Measurements from ENCODE around the gene MALAT1. TPM values are rescaled to one million over a fixed set of nuclear protein-coding genes. Genes with fewer than 3 reads are reported as not detected.

The MALAT1 gene
- total and polyA plus RNA-seq, 10 of the 15 experiments (the other 5 are each of a cell fraction or from before 2014, with no cell fraction given): 448 to 8,160 (median 2,019) TPM

DNA sequence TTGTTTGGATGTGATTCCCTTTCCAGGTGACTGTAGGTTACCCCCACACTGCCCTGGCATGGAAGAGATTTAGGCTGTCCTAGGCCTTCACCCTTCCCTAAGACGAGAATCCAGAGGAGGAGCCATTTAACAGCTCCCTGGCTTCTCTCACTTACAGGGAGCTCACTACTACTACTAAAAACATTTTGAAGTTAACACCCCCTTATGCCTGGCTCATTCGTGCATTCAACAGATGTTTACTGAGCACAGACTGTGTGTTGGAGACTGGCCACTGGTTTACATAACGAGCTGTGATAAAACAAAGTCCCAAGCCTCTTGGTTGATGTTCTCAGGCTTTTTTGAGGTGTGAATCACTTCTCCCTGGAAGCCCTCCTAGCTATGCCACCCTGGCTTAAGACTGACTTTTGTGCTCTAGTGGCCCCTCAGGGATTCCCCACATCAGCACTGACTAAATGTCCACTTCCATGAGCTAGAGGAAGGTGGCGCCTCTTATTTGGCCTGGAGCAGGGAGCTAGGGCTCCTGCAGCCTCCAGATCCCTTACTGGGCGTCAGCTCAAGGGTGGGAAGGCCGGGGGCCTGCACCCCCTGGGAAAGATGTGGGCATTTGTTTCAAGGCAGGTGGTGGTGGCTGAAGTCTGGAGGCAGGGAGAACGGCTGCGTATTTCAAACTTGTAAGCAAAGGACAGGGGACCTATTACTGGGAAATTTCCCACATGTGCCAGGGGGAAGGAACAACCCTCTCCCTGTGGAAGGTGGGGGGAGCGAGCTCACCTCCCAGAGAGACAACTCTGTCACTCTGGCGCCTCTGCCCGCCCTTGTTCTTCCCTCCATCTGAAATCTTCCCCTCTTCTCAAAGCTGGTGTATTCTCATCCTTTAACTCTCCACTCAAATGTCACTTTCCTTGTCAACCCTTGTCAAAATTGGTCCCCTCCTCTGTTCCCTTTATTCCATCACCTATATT lies 19.4 kb upstream of the MALAT1 start (continued):
- TF ChIP-seq, protein P1, sequence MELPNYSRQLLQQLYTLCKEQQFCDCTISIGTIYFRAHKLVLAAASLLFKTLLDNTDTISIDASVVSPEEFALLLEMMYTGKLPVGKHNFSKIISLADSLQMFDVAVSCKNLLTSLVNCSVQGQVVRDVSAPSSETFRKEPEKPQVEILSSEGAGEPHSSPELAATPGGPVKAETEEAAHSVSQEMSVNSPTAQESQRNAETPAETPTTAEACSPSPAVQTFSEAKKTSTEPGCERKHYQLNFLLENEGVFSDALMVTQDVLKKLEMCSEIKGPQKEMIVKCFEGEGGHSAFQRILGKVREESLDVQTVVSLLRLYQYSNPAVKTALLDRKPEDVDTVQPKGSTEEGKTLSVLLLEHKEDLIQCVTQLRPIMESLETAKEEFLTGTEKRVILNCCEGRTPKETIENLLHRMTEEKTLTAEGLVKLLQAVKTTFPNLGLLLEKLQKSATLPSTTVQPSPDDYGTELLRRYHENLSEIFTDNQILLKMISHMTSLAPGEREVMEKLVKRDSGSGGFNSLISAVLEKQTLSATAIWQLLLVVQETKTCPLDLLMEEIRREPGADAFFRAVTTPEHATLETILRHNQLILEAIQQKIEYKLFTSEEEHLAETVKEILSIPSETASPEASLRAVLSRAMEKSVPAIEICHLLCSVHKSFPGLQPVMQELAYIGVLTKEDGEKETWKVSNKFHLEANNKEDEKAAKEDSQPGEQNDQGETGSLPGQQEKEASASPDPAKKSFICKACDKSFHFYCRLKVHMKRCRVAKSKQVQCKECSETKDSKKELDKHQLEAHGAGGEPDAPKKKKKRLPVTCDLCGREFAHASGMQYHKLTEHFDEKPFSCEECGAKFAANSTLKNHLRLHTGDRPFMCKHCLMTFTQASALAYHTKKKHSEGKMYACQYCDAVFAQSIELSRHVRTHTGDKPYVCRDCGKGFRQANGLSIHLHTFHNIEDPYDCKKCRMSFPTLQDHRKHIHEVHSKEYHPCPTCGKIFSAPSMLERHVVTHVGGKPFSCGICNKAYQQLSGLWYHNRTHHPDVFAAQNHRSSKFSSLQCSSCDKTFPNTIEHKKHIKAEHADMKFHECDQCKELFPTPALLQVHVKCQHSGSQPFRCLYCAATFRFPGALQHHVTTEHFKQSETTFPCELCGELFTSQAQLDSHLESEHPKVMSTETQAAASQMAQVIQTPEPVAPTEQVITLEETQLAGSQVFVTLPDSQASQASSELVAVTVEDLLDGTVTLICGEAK (IDR thresholded peaks at IDR 0.05; ENCODE audit: borderline replicate concordance): no peak
- TF ChIP-seq KAT2A (conservative IDR thresholded peaks at IDR 0.05; ENCODE audit: control insufficient read depth, low read depth, low read length) (no peak), TCF12 (IDR thresholded peaks at IDR 0.05; ENCODE audit: low read depth, low read length) (no peak), SMC3 (IDR thresholded peaks at IDR 0.05; ENCODE audit: borderline replicate concordance, low read length) (peak; percentile 32; the same call in 1 of the 2 replicates), NRF1 (conservative IDR thresholded peaks at IDR 0.05; ENCODE audit: low read depth, low read length) (no peak), IKZF1 (conservative IDR thresholded peaks at IDR 0.05) (peak; percentile 45), E4F1 (IDR thresholded peaks at IDR 0.05; ENCODE audit: borderline replicate concordance, partially characterized antibody) (no peak), HDGF (IDR thresholded peaks at IDR 0.05) (no peak), SUPT20H (IDR thresholded peaks at IDR 0.05; ENCODE audit: borderline replicate concordance, control insufficient read depth, low read depth, low read length) (no peak), SREBF1 (IDR thresholded peaks at IDR 0.05; ENCODE audit: low read length) (no peak), ASH2L (IDR thresholded peaks at IDR 0.05; ENCODE audit: borderline replicate concordance, low read depth) (no peak), MEF2B (IDR thresholded peaks at IDR 0.05; ENCODE audit: partially characterized antibody, poor library complexity, severe bottlenecking) (no peak), ETV6 (conservative IDR thresholded peaks at IDR 0.05 in 1 of 2, IDR thresholded peaks at IDR 0.05 in 1 of 2; ENCODE audit: borderline replicate concordance in 1 of 2, low read depth in 1 of 2) (no peak), EED (IDR thresholded peaks at IDR 0.05; ENCODE audit: low read depth) (0 out of 2 replicates have a peak, but pooled peaks have one; percentile 21), IKZF2 (IDR thresholded peaks at IDR 0.05) (no peak)
- TF ChIP-seq, protein P2, sequence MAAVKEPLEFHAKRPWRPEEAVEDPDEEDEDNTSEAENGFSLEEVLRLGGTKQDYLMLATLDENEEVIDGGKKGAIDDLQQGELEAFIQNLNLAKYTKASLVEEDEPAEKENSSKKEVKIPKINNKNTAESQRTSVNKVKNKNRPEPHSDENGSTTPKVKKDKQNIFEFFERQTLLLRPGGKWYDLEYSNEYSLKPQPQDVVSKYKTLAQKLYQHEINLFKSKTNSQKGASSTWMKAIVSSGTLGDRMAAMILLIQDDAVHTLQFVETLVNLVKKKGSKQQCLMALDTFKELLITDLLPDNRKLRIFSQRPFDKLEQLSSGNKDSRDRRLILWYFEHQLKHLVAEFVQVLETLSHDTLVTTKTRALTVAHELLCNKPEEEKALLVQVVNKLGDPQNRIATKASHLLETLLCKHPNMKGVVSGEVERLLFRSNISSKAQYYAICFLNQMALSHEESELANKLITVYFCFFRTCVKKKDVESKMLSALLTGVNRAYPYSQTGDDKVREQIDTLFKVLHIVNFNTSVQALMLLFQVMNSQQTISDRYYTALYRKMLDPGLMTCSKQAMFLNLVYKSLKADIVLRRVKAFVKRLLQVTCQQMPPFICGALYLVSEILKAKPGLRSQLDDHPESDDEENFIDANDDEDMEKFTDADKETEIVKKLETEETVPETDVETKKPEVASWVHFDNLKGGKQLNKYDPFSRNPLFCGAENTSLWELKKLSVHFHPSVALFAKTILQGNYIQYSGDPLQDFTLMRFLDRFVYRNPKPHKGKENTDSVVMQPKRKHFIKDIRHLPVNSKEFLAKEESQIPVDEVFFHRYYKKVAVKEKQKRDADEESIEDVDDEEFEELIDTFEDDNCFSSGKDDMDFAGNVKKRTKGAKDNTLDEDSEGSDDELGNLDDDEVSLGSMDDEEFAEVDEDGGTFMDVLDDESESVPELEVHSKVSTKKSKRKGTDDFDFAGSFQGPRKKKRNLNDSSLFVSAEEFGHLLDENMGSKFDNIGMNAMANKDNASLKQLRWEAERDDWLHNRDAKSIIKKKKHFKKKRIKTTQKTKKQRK (IDR thresholded peaks at IDR 0.05; ENCODE audit: low read depth, low read length): no peak
- TF ChIP-seq, protein P3, sequence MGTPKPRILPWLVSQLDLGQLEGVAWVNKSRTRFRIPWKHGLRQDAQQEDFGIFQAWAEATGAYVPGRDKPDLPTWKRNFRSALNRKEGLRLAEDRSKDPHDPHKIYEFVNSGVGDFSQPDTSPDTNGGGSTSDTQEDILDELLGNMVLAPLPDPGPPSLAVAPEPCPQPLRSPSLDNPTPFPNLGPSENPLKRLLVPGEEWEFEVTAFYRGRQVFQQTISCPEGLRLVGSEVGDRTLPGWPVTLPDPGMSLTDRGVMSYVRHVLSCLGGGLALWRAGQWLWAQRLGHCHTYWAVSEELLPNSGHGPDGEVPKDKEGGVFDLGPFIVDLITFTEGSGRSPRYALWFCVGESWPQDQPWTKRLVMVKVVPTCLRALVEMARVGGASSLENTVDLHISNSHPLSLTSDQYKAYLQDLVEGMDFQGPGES (IDR thresholded peaks at IDR 0.05): no peak

Data from GM12878 (cell line).